Effector CD4-positive, alpha-beta T cell (primary cell): ENCODE data around the gene KLF3.

Source experiments
- DNase-seq: peaks from one replicate; pipeline ENCODE4 v3.0.0-alpha.2; 2020

KLF3 gene

GRCh38 chr4:38656111-38656510, 7.9 kb upstream of the KLF3 start:
- no peak for DNase-seq

- DNase-seq: no peak
These were observed 4.7 kb upstream of the KLF3 start for GRCh38 chr4:38659346-38659745.

GRCh38 chr4:38660838-38661237, 3.2 kb upstream of the KLF3 start:
- no peak for DNase-seq

GRCh38 chr4:38661371-38661770, 2.6 kb upstream of the KLF3 start:
- no peak for DNase-seq

GRCh38 chr4:38662522-38663089, 1.4 kb upstream of the KLF3 start:
- DNase-seq: no peak

GRCh38 chr4:38663090-38663800, 754 bp upstream of the KLF3 start:
- no peak for DNase-seq

GRCh38 chr4:38664706-38665401, 855 bp downstream of the KLF3 start:
- DNase-seq: peak; percentile 20

GRCh38 chr4:38665551-38666411, 1.8 kb downstream of the KLF3 start:
- no peak for DNase-seq

GRCh38 chr4:38666766-38667084, 2.7 kb downstream of the KLF3 start:
- no peak for DNase-seq

- peak; percentile 69 for DNase-seq
These were observed 3.3 kb downstream of the KLF3 start for GRCh38 chr4:38667085-38667893.

GRCh38 chr4:38668203-38668971, 4.4 kb downstream of the KLF3 start:
- no peak for DNase-seq

GRCh38 chr4:38669208-38669607, 5.2 kb downstream of the KLF3 start:
- no peak for DNase-seq

- DNase-seq: no peak
These were observed 6.3 kb downstream of the KLF3 start for GRCh38 chr4:38670109-38670901.

- no peak for DNase-seq
These were observed 7.1 kb downstream of the KLF3 start for GRCh38 chr4:38670939-38671591.

- no peak for DNase-seq
These were observed 7.6 kb downstream of the KLF3 start for GRCh38 chr4:38671592-38671940.

GRCh38 chr4:38672074-38672396, 8.0 kb downstream of the KLF3 start:
- DNase-seq: no peak

- no peak for DNase-seq
These were observed 8.6 kb downstream of the KLF3 start for GRCh38 chr4:38672397-38673129.

- no peak for DNase-seq
These were observed 9.4 kb downstream of the KLF3 start for GRCh38 chr4:38673130-38673978.
